A549 (cell line): Measurements from ENCODE around the gene CLEC10A.

ENCODE experiments used
- EP300 ChIP-seq, 2 experiments: fragments of >200 bp; sonication (Bioruptor Twin); formaldehyde crosslinking; IDR thresholded peaks; 2 replicates in 1 of 2; 3 replicates in 1 of 2; pipeline ENCODE4 v1.6.1; 2016 to 2017
- HMGXB4 ChIP-seq: fragments of 250-450 bp; sonication (Bioruptor Pico); IDR thresholded peaks from 2 replicates; pipeline ENCODE4 v1.5.0; 2021; ENCODE audit warnings: mild to moderate bottlenecking, moderate library complexity, borderline replicate concordance
- HOXA7 ChIP-seq: fragments of 250-450 bp; sonication (Bioruptor Pico); IDR thresholded peaks from 2 replicates; pipeline ENCODE4 v1.5.0; 2020; ENCODE audit warnings: mild to moderate bottlenecking, moderate library complexity
- REST ChIP-seq: fragments of 200-600 bp; sonication (generic); IDR thresholded peaks from 2 replicates; pipeline ENCODE4 v1.6.1; 2016; ENCODE audit warnings: antibody characterized with exemption, mild to moderate bottlenecking, moderate library complexity
- TF ChIP-seq, protein P1 (sequence below): fragments of >200 bp; sonication (Bioruptor Twin); formaldehyde crosslinking; IDR thresholded peaks from 3 replicates; pipeline ENCODE4 v1.5.1; 2016

DNA sequence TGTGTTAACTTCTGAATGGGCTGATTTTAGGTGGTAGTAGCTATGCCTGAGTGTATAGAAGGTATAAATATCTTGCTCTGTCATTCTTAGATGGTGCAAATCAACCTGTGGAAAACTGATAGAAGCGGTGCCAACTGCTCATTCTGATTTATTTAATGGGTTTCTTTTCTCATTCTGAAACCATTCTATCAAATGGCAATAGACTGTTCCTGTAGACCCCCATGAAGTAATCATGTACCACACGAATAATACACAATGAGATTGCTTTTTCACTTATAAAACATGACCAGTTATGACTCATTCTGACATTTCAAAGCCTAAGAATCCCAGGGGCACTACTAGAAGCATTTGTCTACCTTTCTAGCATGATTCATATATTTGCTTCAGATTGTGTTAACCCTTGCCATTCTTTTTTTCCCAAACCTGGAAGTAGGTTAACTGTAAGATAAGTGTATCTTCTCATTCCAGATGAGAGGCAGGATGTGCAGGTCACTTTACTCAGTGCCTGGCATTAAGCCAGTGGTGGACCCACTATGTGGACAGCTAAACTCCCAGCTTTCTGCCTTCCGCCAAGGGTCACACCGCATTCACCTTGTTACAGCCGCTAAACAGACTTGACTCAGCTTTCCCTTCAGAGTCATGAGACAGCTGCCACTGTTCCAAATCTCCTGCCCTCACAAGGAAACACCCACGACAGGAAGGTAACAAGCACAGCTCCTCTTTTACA, 19.7 kb downstream of the CLEC10A start:
- TF ChIP-seq REST (no peak), EP300 (IDR thresholded peaks at IDR 0.05) (peak; percentile 53 to 70; a peak in 2 of 5 replicates), HMGXB4 (CRISPR knock-in tag) (no peak), HOXA7 (no peak)
- TF ChIP-seq, protein P1, sequence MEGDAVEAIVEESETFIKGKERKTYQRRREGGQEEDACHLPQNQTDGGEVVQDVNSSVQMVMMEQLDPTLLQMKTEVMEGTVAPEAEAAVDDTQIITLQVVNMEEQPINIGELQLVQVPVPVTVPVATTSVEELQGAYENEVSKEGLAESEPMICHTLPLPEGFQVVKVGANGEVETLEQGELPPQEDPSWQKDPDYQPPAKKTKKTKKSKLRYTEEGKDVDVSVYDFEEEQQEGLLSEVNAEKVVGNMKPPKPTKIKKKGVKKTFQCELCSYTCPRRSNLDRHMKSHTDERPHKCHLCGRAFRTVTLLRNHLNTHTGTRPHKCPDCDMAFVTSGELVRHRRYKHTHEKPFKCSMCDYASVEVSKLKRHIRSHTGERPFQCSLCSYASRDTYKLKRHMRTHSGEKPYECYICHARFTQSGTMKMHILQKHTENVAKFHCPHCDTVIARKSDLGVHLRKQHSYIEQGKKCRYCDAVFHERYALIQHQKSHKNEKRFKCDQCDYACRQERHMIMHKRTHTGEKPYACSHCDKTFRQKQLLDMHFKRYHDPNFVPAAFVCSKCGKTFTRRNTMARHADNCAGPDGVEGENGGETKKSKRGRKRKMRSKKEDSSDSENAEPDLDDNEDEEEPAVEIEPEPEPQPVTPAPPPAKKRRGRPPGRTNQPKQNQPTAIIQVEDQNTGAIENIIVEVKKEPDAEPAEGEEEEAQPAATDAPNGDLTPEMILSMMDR = no peak
